ENCODE results near the gene SNAP47.

SNAP47 gene

GRCh38 chr1:227780101-227781044 lies 45.1 kb downstream of the SNAP47 start:
- in situ Hi-C loops (cut with MboI; ENCODE audit: low sequenced_read_pairs): no loop called here

- in situ Hi-C loops (cut with MboI; ENCODE audit: low sequenced_read_pairs): no loop called here
These were observed 46.2 kb downstream of the SNAP47 start for GRCh38 chr1:227781314-227781930.

DNA sequence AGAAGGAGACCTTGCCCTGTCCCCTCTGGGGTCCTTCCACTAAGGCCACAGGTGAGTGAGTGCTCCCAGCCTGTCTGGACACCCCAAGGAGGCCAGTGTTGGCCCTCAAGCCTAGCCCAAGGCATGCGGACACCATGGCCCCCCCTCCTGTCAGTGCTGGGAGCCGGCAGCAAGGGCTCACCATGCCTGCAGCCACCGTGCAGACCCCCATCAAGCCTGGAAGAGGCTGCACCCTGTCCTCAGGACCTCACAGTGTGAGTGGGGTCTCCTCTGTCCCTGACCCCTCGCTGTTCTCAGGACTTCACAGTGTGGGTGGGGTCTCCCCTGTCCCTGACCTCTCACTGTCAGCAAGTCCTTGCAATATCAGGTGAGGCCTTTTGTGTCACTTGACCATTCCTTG lies 47.0 kb downstream of the SNAP47 start:
- in situ Hi-C loops (cut with MboI; ENCODE audit: low sequenced_read_pairs): no loop called here

GRCh38 chr1:227785094-227785804 lies 50.0 kb downstream of the SNAP47 start:
- in situ Hi-C loops (cut with MboI; ENCODE audit: low sequenced_read_pairs): no loop called here

- in situ Hi-C loops (cut with MboI; ENCODE audit: low sequenced_read_pairs): no loop called here
These were observed 50.8 kb downstream of the SNAP47 start for GRCh38 chr1:227785805-227786671.

DNA sequence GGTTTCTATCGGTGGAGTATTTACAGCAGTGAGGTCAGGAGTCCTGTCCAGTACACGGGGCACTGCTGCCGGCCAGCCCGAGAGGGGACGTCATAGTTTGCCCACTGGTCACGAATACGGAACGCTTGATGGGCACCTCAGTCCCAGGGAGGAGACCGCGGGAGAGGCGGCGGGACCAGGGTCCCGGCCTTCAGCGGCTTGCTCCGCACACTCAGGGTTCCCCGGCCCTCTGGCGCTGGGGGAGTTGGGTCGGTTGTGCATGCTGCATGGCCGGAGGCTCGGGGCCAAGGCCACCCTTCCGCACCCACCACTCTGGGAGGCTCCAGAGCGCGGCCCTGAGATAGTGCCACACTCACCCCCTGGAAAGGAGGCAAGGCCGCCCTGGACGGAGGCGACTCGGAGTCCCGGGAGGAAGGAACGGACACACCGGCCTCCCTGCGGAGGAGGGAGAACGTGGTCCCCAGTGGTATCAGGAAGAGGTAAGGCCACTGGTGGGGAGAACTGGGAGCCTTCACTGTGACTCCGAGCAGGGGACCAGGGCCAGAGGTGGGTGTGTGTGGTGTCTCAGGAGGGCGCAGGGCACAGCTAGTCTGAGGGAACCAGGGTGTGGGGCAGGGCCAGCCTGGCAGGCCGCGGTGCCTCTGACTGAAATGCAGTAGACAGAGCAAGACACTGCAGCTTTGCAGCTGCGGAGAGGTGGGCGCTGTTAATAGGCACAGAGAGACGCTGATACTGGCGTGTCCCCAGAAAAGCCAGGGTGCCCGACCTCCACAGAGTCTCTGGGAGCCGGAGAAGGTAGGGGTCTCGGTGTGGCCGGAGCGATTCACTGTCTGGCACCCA lies 51.7 kb downstream of the SNAP47 start:
- in situ Hi-C loops (cut with MboI; ENCODE audit: low sequenced_read_pairs): no loop called here

DNA sequence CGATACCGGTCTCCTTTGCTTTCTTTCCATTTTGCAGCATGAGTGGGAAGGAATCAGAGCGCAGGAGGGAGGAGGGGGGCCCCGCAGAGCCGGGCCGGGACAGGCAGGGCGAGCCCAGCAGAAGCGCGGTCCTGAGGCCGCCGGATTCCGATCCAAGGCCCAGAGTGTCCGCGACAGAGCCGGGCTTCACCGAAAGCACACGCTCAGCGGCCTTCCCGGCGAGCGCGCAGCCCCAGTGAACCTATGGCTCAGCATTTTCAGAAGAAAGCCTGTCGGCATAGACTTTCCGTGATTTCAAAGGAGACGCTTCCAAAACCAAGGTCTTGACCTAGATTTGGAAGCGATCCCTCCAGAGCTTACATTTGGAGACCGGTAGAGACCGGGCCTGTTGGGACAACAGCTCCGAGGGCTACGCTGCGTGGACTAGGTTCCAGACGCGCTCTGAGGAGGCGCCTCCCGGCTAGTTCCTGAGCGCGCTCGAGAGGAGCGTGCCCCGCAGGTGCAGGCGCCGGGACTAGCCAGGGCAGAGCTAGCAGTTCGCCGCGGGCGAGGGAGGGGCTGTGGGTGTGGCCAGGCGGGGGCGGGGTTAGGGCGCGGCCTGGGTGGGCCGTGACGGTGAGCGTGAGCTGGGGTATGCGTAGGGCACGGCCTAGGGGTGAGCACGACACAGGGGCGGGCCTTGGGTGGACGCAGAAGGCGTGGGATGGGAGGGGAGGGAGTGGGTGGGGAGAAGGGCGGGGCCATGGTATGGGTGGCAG lies 52.5 kb downstream of the SNAP47 start:
- in situ Hi-C loops (cut with MboI; ENCODE audit: low sequenced_read_pairs): no loop called here

DNA sequence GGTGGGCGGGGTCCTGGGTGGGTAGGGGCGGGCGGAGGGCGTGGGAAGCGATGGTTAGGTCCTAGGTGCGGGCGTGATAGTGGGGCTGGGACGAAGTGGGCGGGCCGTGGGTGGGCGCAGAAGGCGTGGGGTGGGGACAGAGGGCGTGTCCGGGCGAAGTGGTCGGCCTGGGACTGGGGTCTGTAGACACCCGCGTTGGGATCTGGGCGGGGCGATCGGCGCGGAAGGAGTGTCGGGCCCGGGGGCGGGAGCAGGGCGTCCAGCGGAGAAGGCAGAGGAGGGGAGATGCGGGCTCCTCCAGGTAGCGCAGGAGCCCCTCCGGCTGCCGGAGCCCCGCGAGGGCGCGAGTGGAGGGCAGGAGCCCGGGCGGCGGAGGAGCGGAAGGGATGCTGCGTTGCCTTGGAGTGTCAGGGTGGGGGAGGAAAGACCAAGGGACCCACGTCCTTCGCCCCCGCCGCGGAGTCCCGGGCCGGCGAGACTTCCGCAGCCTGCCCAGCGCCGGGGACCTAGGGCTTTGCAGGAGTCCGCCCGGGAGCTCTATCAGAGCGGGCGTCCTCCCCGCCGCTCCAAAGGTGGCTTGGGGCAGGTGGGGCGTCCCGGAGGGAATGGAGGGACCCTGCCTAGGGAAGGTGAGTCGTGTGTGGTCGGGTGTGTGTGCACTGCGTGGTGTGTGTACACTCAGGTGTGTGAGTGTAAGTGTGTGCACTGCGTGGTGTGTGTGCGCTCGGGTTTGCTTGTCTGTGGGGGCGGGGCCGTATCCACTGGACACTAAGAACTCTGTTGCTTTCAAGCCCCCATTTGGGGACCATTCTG lies 53.2 kb downstream of the SNAP47 start:
- in situ Hi-C loops (cut with MboI; ENCODE audit: low sequenced_read_pairs): no loop called here

GRCh38 chr1:227789084-227790033 lies 54.1 kb downstream of the SNAP47 start:
- in situ Hi-C loops (cut with MboI; ENCODE audit: low sequenced_read_pairs): no loop called here

GRCh38 chr1:227790034-227790400 lies 54.8 kb downstream of the SNAP47 start:
- in situ Hi-C loops (cut with MboI; ENCODE audit: low sequenced_read_pairs): no loop called here

DNA sequence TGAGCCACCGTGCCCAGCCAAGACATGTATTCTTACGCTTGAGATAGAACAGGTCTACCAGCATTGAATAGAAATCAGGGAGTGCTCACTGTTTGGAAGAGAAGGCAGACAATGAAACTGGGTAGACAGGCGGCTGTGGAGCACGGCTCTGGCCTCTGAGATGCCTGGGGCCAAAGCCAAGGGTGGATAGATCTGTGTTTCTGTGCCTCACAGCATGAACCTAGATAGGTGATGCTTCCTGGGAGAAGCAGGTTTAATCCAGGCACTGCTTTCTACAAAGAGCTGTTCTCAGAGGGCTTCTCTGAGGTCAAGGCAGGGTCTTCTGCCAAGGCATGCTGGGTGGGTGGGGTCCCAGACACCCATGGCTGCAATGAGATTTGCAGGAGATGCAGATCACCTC lies 55.6 kb downstream of the SNAP47 start:
- in situ Hi-C loops (cut with MboI; ENCODE audit: low sequenced_read_pairs): no loop called here

DNA sequence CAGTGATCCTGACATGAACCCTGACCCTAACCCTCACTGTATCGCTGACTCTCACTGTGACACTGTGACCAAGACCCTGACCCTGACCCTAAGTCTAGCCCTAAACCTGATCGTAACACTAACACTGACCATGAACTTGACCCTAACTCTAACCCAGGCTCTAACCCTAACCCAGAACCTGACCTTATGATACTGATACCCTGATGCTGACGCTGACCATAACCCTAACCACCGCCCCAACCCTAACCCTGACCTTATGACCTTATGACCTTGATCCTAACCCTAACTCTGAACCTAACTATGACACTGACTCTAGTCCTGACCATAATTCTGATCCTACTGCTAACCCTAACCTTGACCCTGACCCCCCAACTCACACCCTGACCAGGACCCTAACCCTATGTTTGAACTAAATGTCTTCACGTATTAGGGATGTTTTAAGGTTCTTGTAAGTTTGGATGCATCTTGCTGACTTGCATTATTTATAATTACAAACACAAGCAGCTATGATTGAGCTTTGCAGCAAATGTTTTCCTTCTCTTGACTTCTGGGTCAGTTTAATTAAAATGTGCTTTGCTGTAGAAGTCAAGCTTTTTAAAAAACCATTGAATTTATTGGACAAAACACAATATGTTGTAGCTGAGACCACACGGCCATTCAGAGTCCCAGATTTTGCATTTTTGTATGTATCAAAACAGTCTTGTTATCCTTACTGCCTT lies 56.3 kb downstream of the SNAP47 start:
- in situ Hi-C loops (cut with MboI; ENCODE audit: low sequenced_read_pairs): no loop called here

- in situ Hi-C loops (cut with MboI; ENCODE audit: low sequenced_read_pairs): no loop called here
These were observed 57.2 kb downstream of the SNAP47 start for GRCh38 chr1:227792216-227793078.

GRCh38 chr1:227793079-227793947 lies 58.1 kb downstream of the SNAP47 start:
- in situ Hi-C loops (cut with MboI; ENCODE audit: low sequenced_read_pairs): no loop called here
